GM12878 (cell line): ENCODE data around the gene C1S.

Experiments
- CBFB ChIP-seq: IDR thresholded peaks from 2 replicates; pipeline ENCODE4 v1.6.1; 2016; ENCODE audit warnings: antibody characterized with exemption, low read depth
- EP300 ChIP-seq, 2 experiments: fragments of 150-350 bp in 1 of 2; IDR thresholded peaks; 2 replicates each; pipeline ENCODE4 v1.6.1; 2011 to 2012; ENCODE audit warnings: low read depth in 2 of 2, low read length in 2 of 2, borderline replicate concordance in 1 of 2, improper control_type of control experiment in 1 of 2, inconsistent platforms in 1 of 2; ENCODE audit not compliant: control insufficient read depth in 1 of 2
- ESRRA ChIP-seq: IDR thresholded peaks from 2 replicates; pipeline ENCODE4 v1.6.1; 2012; ENCODE audit warnings: mild to moderate bottlenecking, low read length, improper control_type of control experiment
- EZH2 ChIP-seq: IDR thresholded peaks from 2 replicates; pipeline ENCODE4 v1.6.1; 2012; ENCODE audit warnings: low read depth, mild to moderate bottlenecking, control low read depth, inconsistent platforms, low read length, borderline replicate concordance; ENCODE audit not compliant: control insufficient read depth
- FOXM1 ChIP-seq: IDR thresholded peaks from 2 replicates; pipeline ENCODE4 v1.6.1; 2012; ENCODE audit warnings: low read depth, mild to moderate bottlenecking, inconsistent platforms, low read length, moderate library complexity
- MXI1 ChIP-seq: fragments of 150-350 bp; IDR thresholded peaks from 2 replicates; pipeline ENCODE4 v1.6.1; 2011; ENCODE audit warnings: low read depth, mild to moderate bottlenecking, inconsistent platforms, low read length, improper control_type of control experiment
- POLR2A ChIP-seq: IDR thresholded peaks from 2 replicates; pipeline ENCODE4 v1.6.1; 2011; ENCODE audit warnings: low read depth, mild to moderate bottlenecking, low read length
- RELA ChIP-seq: fragments of 450-650 bp; IDR thresholded peaks from 2 replicates; pipeline ENCODE4 v1.8.0; 2014; ENCODE audit warnings: borderline replicate concordance; ENCODE audit not compliant: partially characterized antibody
- TF ChIP-seq, protein P1 (sequence below): IDR thresholded peaks from 2 replicates; pipeline ENCODE4 v1.6.1; 2012; ENCODE audit warnings: mild to moderate bottlenecking, low read depth, low read length
- TF ChIP-seq, protein P2 (sequence below): IDR thresholded peaks from 2 replicates; pipeline ENCODE4 v1.6.1; 2011; ENCODE audit warnings: borderline replicate concordance, low read depth, mild to moderate bottlenecking, moderate library complexity, mixed read lengths, low read length; ENCODE audit not compliant: insufficient read depth; ENCODE audit errors: extremely low read length
- TF ChIP-seq, protein P3 (sequence below), 3 experiments: IDR thresholded peaks in 2 of 3; conservative IDR thresholded peaks in 1 of 3; 2 replicates each; pipeline ENCODE4 v1.5.1; 2011; ENCODE audit warnings: low read depth in 3 of 3, low read length in 3 of 3, mild to moderate bottlenecking in 3 of 3, control low read depth in 2 of 3, moderate library complexity in 2 of 3, inconsistent platforms in 1 of 3, mixed read lengths in 1 of 3; ENCODE audit not compliant: control insufficient read depth in 2 of 3, insufficient read depth in 1 of 3; ENCODE audit errors: extremely low read depth in 1 of 3

DNA sequence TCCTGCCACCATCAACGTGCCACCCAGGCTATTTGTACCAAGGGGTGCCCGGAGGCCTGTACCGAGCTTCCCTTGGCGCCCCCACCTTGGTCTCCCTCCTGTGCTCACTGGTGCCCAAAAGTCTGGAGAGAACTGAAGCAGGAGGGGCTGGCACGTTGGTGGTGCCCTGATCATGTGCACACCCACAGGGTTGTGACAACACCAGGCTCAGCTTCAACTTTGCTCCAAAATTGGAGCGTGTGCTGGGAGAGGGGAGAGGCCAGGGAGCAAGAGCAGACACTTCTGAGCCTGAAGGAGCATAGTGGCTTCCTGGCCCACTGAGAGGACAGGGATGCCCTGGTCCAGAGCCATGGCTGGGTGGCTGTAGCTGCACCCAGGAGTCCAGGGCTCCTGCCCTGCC is 29.2 kb upstream of the C1S start:
- no peak for TF ChIP-seq FOXM1
- TF ChIP-seq, protein P1, sequence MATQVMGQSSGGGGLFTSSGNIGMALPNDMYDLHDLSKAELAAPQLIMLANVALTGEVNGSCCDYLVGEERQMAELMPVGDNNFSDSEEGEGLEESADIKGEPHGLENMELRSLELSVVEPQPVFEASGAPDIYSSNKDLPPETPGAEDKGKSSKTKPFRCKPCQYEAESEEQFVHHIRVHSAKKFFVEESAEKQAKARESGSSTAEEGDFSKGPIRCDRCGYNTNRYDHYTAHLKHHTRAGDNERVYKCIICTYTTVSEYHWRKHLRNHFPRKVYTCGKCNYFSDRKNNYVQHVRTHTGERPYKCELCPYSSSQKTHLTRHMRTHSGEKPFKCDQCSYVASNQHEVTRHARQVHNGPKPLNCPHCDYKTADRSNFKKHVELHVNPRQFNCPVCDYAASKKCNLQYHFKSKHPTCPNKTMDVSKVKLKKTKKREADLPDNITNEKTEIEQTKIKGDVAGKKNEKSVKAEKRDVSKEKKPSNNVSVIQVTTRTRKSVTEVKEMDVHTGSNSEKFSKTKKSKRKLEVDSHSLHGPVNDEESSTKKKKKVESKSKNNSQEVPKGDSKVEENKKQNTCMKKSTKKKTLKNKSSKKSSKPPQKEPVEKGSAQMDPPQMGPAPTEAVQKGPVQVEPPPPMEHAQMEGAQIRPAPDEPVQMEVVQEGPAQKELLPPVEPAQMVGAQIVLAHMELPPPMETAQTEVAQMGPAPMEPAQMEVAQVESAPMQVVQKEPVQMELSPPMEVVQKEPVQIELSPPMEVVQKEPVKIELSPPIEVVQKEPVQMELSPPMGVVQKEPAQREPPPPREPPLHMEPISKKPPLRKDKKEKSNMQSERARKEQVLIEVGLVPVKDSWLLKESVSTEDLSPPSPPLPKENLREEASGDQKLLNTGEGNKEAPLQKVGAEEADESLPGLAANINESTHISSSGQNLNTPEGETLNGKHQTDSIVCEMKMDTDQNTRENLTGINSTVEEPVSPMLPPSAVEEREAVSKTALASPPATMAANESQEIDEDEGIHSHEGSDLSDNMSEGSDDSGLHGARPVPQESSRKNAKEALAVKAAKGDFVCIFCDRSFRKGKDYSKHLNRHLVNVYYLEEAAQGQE: no peak
- TF ChIP-seq EZH2: no peak
- TF ChIP-seq, protein P2, sequence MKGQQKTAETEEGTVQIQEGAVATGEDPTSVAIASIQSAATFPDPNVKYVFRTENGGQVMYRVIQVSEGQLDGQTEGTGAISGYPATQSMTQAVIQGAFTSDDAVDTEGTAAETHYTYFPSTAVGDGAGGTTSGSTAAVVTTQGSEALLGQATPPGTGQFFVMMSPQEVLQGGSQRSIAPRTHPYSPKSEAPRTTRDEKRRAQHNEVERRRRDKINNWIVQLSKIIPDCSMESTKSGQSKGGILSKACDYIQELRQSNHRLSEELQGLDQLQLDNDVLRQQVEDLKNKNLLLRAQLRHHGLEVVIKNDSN: no peak
- no peak for TF ChIP-seq ESRRA
- TF ChIP-seq, protein P3, sequence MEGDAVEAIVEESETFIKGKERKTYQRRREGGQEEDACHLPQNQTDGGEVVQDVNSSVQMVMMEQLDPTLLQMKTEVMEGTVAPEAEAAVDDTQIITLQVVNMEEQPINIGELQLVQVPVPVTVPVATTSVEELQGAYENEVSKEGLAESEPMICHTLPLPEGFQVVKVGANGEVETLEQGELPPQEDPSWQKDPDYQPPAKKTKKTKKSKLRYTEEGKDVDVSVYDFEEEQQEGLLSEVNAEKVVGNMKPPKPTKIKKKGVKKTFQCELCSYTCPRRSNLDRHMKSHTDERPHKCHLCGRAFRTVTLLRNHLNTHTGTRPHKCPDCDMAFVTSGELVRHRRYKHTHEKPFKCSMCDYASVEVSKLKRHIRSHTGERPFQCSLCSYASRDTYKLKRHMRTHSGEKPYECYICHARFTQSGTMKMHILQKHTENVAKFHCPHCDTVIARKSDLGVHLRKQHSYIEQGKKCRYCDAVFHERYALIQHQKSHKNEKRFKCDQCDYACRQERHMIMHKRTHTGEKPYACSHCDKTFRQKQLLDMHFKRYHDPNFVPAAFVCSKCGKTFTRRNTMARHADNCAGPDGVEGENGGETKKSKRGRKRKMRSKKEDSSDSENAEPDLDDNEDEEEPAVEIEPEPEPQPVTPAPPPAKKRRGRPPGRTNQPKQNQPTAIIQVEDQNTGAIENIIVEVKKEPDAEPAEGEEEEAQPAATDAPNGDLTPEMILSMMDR (IDR thresholded peaks at IDR 0.05 in 2 of 3, conservative IDR thresholded peaks at IDR 0.05 in 1 of 3; ENCODE audit: control insufficient read depth in 2 of 3, extremely low read depth in 1 of 3, insufficient read depth in 1 of 3, low read depth in 3 of 3, low read length in 3 of 3): no peak
- TF ChIP-seq CBFB: no peak
- no peak for TF ChIP-seq POLR2A
- no peak for TF ChIP-seq RELA
- TF ChIP-seq MXI1: no peak
- no peak for TF ChIP-seq EP300 (IDR thresholded peaks at IDR 0.05; ENCODE audit: borderline replicate concordance in 1 of 2, control insufficient read depth in 1 of 2, low read depth in 2 of 2, low read length in 2 of 2)
